ENCODE data around the gene SPIRE1.

Gene SPIRE1

GRCh38 chr18:12608301-12608700 lies 49.6 kb downstream of the SPIRE1 start:
- TF ChIP-seq, protein P1, sequence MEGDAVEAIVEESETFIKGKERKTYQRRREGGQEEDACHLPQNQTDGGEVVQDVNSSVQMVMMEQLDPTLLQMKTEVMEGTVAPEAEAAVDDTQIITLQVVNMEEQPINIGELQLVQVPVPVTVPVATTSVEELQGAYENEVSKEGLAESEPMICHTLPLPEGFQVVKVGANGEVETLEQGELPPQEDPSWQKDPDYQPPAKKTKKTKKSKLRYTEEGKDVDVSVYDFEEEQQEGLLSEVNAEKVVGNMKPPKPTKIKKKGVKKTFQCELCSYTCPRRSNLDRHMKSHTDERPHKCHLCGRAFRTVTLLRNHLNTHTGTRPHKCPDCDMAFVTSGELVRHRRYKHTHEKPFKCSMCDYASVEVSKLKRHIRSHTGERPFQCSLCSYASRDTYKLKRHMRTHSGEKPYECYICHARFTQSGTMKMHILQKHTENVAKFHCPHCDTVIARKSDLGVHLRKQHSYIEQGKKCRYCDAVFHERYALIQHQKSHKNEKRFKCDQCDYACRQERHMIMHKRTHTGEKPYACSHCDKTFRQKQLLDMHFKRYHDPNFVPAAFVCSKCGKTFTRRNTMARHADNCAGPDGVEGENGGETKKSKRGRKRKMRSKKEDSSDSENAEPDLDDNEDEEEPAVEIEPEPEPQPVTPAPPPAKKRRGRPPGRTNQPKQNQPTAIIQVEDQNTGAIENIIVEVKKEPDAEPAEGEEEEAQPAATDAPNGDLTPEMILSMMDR (conservative IDR thresholded peaks at IDR 0.05), result no peak
- H3K27ac ChIP-seq, result peak overlapping the region; percentile 74

GRCh38 chr18:12606592-12607315 lies 51.2 kb downstream of the SPIRE1 start:
- H3K27ac ChIP-seq, result peak overlapping the region; percentile 74
- TF ChIP-seq, protein P1 (conservative IDR thresholded peaks at IDR 0.05), result no peak

GRCh38 chr18:12604445-12605007 lies 53.4 kb downstream of the SPIRE1 start:
- TF ChIP-seq, protein P1 (conservative IDR thresholded peaks at IDR 0.05), result no peak; the same call in 1 of the 2 replicates
- H3K27ac ChIP-seq, result no peak overlapping the region

DNA sequence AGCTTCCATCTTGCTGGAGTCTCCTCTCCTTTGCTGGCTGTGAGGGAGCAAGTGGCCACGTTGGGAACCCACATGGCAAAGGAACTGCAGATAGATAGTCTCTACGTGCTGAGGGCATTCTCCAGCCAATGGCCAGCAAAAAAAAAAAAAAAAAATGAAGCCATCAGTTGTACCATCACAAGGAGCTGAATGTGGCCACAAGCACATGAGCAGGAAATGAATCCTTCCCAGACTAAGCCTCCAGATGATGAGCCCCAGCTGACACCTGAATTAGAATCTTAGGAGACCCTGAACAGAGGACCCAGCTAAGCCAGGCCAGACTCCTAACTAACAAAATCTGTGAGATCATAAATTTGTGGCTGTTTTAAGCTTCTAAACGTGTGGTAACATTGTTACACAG lies 57.9 kb downstream of the SPIRE1 start:
- peak overlapping the region; percentile 51; the same call in 1 of the 2 replicates for H3K27ac ChIP-seq
- TF ChIP-seq, protein P1 (conservative IDR thresholded peaks at IDR 0.05), result no peak

DNA sequence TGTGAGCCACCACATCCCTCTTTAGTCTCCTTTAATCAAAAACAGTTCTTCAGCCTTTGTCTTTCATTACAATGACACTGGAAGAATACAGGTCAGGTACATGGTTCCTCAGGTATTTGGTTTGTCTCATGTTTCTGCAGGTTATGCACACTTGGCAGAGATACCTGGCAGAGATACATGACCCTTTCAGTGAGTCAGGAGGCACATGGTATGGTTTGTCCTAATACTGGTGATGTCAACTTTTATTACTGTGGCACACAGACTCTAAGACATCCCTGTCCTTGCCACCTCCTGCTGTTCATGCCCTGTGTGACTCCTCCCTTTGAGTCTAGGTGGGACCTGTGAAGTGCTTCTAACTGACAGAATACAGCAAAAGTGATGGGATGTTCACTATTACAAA lies 58.4 kb downstream of the SPIRE1 start:
- peak overlapping the region; percentile 51 for H3K27ac ChIP-seq

GRCh38 chr18:12598181-12598930 lies 59.6 kb downstream of the SPIRE1 start:
- TF ChIP-seq, protein P1 (conservative IDR thresholded peaks at IDR 0.05), result no peak
- peak overlapping the region; percentile 51; the same call in 1 of the 2 replicates for H3K27ac ChIP-seq

More for the DNA sequence above, 58.4 kb downstream of the SPIRE1 start:
- TF ChIP-seq, protein P1 (conservative IDR thresholded peaks at IDR 0.05), result no peak

- no peak overlapping the region for H3K27ac ChIP-seq
Measured at GRCh38 chr18:12597760-12598159, 60.1 kb downstream of the SPIRE1 start.

More at GRCh38 chr18:12597760-12598159, 60.1 kb downstream of the SPIRE1 start:
- TF ChIP-seq, protein P1 (conservative IDR thresholded peaks at IDR 0.05), result no peak

All from VCaP (cell line).